Rectal smooth muscle tissue (tissue), 1 donor: ENCODE results near the gene LINC01488.

Experiments
- H3K27ac ChIP-seq: one replicate; pipeline ENCODE4 v1.7.0; 2013; ENCODE audit warnings: low read depth, low read length, inconsistent platforms
- H3K27me3 ChIP-seq: one replicate; pipeline ENCODE4 v1.7.0; 2013; ENCODE audit warnings: low read length; ENCODE audit not compliant: control insufficient read depth, insufficient read depth
- H3K36me3 ChIP-seq: one replicate; pipeline ENCODE4 v1.7.0; 2013; ENCODE audit warnings: low read length; ENCODE audit not compliant: control insufficient read depth, insufficient read depth
- H3K4me1 ChIP-seq: one replicate; pipeline ENCODE4 v1.7.0; 2013; ENCODE audit warnings: low read length; ENCODE audit not compliant: control insufficient read depth, insufficient read depth
- H3K4me3 ChIP-seq: one replicate; pipeline ENCODE4 v1.7.0; 2013; ENCODE audit warnings: low read length
- H3K9ac ChIP-seq: one replicate; pipeline ENCODE4 v1.7.0; 2013; ENCODE audit warnings: low read length

The LINC01488 gene

GRCh38 chr11:69542314-69543168 lies 61.1 kb downstream of the LINC01488 start:
- H3K9ac ChIP-seq = no peak overlapping the region
- no peaks in the 10 kb centered on the region for H3K27me3 ChIP-seq
- no peak overlapping the region for H3K4me3 ChIP-seq
- no peak overlapping the region for H3K27ac ChIP-seq
- H3K36me3 ChIP-seq = no peaks in the 10 kb centered on the region
- H3K4me1 ChIP-seq = no peaks in the 10 kb centered on the region
